ENCODE measurements around the gene NMUR2. TPM values are rescaled to one million over a fixed set of nuclear protein-coding genes. Genes with fewer than 3 reads are reported as not detected.

The NMUR2 gene
- total and polyA plus RNA-seq, 2 of the 8 experiments (the other 6 are each of a cell fraction or from before 2014, with no cell fraction given), result 0.11 TPM; not detected in 1

- CTCF ChIA-PET (ENCODE audit: partially characterized antibody), result interaction anchor here (1.2 to 1.5 kb wide), 2 partner anchors 10 to 25 kb away, joined by 4 read pairs; no protein-coding TSS in a partner anchor
Measured at GRCh38 chr5:152376886-152377285, 28.2 kb downstream of the NMUR2 start.

More at GRCh38 chr5:152376886-152377285, 28.2 kb downstream of the NMUR2 start:
- Histone ChIP-seq H4K5ac (ENCODE audit: insufficient read length, low read depth, low read length) (no peak overlapping the region), H3K14ac (ENCODE audit: insufficient read length) (no peak overlapping the region), H3K27me3 (replicated peaks in 1 of 4; ENCODE audit: control insufficient read depth in 3 of 4, extremely low read depth in 1 of 4, insufficient read depth in 3 of 4, low read length in 3 of 4) (no peaks in the 10 kb centered on the region), H2BK120ac (replicated peaks; ENCODE audit: low read depth, low read length) (no peak overlapping the region), H3K18ac (ENCODE audit: extremely low read depth, low read length) (no peak overlapping the region), H4K20me1 (replicated peaks in 1 of 2; ENCODE audit: control insufficient read depth in 1 of 2, insufficient read depth in 2 of 2, low read length in 2 of 2) (peaks cover 0 to 2% of the 10 kb centered on the region in 2 experiments), H2BK20ac (ENCODE audit: low read length) (no peak overlapping the region), H4K8ac (ENCODE audit: extremely low read depth, insufficient read depth, low read length) (no peak overlapping the region), H3K79me2 (ENCODE audit: control insufficient read depth in 1 of 2, insufficient read depth in 2 of 2, low read length in 2 of 2) (no peaks in the 10 kb centered on the region), H3K36me3 (ENCODE audit: control insufficient read depth in 2 of 4, insufficient read depth in 4 of 4, low read length in 3 of 4) (no peaks in the 10 kb centered on the region), H3K4me3 (ENCODE audit: extremely low read depth in 1 of 4, insufficient read depth in 2 of 4, low read depth in 3 of 4, low read length in 4 of 4) (no peak overlapping the region), H3K4ac (replicated peaks; ENCODE audit: insufficient read length, low read depth, low read length) (no peak overlapping the region), H4K91ac (replicated peaks; ENCODE audit: insufficient read length, low read length) (no peak overlapping the region), H3K27ac (ENCODE audit: low read depth, low read length) (no peak overlapping the region), H3K23ac (ENCODE audit: insufficient read length) (no peak overlapping the region), H2BK5ac (ENCODE audit: low read depth, low read length) (no peak overlapping the region), H3K79me1 (ENCODE audit: low read depth, low read length) (no peaks in the 10 kb centered on the region), H3K56ac (replicated peaks; ENCODE audit: insufficient read length, low read depth, low read length) (no peak overlapping the region), H2BK15ac (ENCODE audit: low read length) (no peak overlapping the region), H2BK12ac (ENCODE audit: low read depth, low read length) (no peak overlapping the region), H3K9ac (replicated peaks in 1 of 4; ENCODE audit: extremely low read depth in 1 of 4, low read depth in 3 of 4, low read length in 3 of 4) (no peak overlapping the region), H2AFZ (ENCODE audit: low read length) (no peak overlapping the region), H3K9me3 (ENCODE audit: insufficient read depth in 2 of 2, low read depth in 1 of 2, low read length in 1 of 2) (no peaks in the 10 kb centered on the region), H3K4me2 (ENCODE audit: insufficient read depth in 1 of 2, low read depth in 2 of 2, low read length in 2 of 2) (no peak overlapping the region), H3K4me1 (replicated peaks in 1 of 4; ENCODE audit: control insufficient read depth in 3 of 4, insufficient read depth in 4 of 4, low read length in 3 of 4) (no peaks in the 10 kb centered on the region), H2AK5ac (ENCODE audit: low read depth, low read length) (no peak overlapping the region), H3K23me2 (ENCODE audit: low read depth, low read length) (no peaks in the 10 kb centered on the region)
- no peak for TF ChIP-seq PHF8 (conservative IDR thresholded peaks at IDR 0.05; ENCODE audit: low read depth, low read length)
- no peak for TF ChIP-seq YY1 (IDR thresholded peaks at IDR 0.05; ENCODE audit: low read depth, low read length)
- no peak for TF ChIP-seq TCF12 (IDR thresholded peaks at IDR 0.05; ENCODE audit: low read depth, low read length)
- FAIRE-seq (no peak), DNase-seq (ENCODE audit: low read depth in 1 of 2, low spot score in 2 of 2) (no peak)
- 79% methylated on average over 4 of the region's 4 CpGs; no CpG with 5 or more reads in 1 of the 2 experiments for WGBS, 2 experiments (ENCODE audit: extremely low coverage in 1 of 2, insufficient coverage in 1 of 2, insufficient read length in 1 of 2, insufficient replicate concordance in 2 of 2, low coverage in 1 of 2, low lambda C conversion rate in 2 of 2, missing lambda C conversion rate in 1 of 2)
- POLR2A ChIA-PET (ENCODE audit: partially characterized antibody), result no interaction called here

Measured in H1 (cell line).